PC-9 (cell line): ENCODE measurements around the gene ZNF512. TPM values are rescaled to one million over a fixed set of nuclear protein-coding genes. Genes with fewer than 3 reads are reported as not detected.
"Not testable (repeated sequence)": the region's sequence is repeated elsewhere in the genome, so short reads cannot be mapped to it uniquely, and the experiment has no call there.

Experiments used
- Bru-seq: library from RNA; stranded (reverse); fragments of 400-500 nt; gene quantifications from one replicate; lab custom pipeline; 2021; lab: Mats Ljungman, UMichigan
- BruChase-seq, 2 experiments: library from RNA; stranded (reverse); fragments of 400-500 nt; gene quantifications; one replicate each; lab custom pipeline; 2021; lab: Mats Ljungman, UMichigan
- BruUV-seq: library from RNA; stranded (reverse); fragments of 400-500 nt; replicated peaks from 2 replicates; lab custom pipeline; 2021; lab: Mats Ljungman, UMichigan
- CTCF ChIA-PET: fragments of 300-600 bp; sonication (Branson Sonifier 250); formaldehyde crosslinking; loops from one replicate; lab custom pipeline; 2022; ENCODE audit warnings: antibody characterized with exemption; lab: Charles Lee
- POLR2A ChIA-PET: fragments of 300-600 bp; sonication (Branson Sonifier 250); formaldehyde crosslinking; loops from one replicate; lab custom pipeline; 2022; ENCODE audit warnings: antibody characterized with exemption; ENCODE audit not compliant: unreplicated experiment; lab: Charles Lee
- DNase-seq, 2 experiments: peaks; one replicate each; pipeline versions ENCODE4 v3.0.0 to v3.0.0-alpha.2; 2015 to 2022; ENCODE audit warnings: mixed read lengths in 1 of 2
- H2AFZ ChIP-seq: fragments of 200-600 bp; sonication (generic); 2 replicates; pipeline ENCODE4 v1.8.1; 2017; ENCODE audit warnings: antibody characterized with exemption
- H3F3A ChIP-seq: fragments of 200-600 bp; sonication (generic); 2 replicates; pipeline ENCODE4 v1.8.1; 2017; ENCODE audit warnings: antibody characterized with exemption, mild to moderate bottlenecking, low read depth; ENCODE audit not compliant: insufficient read depth
- H3K27ac ChIP-seq: fragments of 200-600 bp; sonication (generic); 2 replicates; pipeline ENCODE4 v1.6.1; 2016; ENCODE audit warnings: mixed run types
- H3K27me3 ChIP-seq: fragments of 200-600 bp; sonication (generic); 2 replicates; pipeline ENCODE4 v1.6.1; 2016; ENCODE audit warnings: low read depth, mixed run types; ENCODE audit not compliant: insufficient read depth
- H3K36me3 ChIP-seq: fragments of 200-600 bp; sonication (generic); 2 replicates; pipeline ENCODE4 v1.6.1; 2016; ENCODE audit warnings: low read depth, mixed run types
- H3K4me1 ChIP-seq: fragments of 200-600 bp; sonication (generic); replicated peaks from 2 replicates; pipeline ENCODE4 v1.6.1; 2016; ENCODE audit warnings: mixed run types; ENCODE audit not compliant: insufficient read depth
- H3K4me2 ChIP-seq: fragments of 200-600 bp; sonication (generic); 2 replicates; pipeline ENCODE4 v1.6.1; 2017; ENCODE audit warnings: mixed run types
- H3K4me3 ChIP-seq: fragments of 200-600 bp; sonication (generic); 2 replicates; pipeline ENCODE4 v1.6.1; 2016; ENCODE audit warnings: mixed run types
- H3K79me2 ChIP-seq: fragments of 200-600 bp; sonication (generic); 2 replicates; pipeline ENCODE4 v1.6.1; 2017; ENCODE audit warnings: low read depth, mixed run types
- H3K9me2 ChIP-seq: fragments of 200-600 bp; sonication (generic); 2 replicates; pipeline ENCODE4 v1.8.1; 2017; ENCODE audit warnings: mild to moderate bottlenecking; ENCODE audit not compliant: insufficient read depth
- H3K9me3 ChIP-seq: fragments of 200-600 bp; sonication (generic); 2 replicates; pipeline ENCODE4 v1.8.1; 2016; ENCODE audit warnings: low read depth; ENCODE audit not compliant: insufficient read depth
- H4K20me1 ChIP-seq: fragments of 200-600 bp; sonication (generic); 2 replicates; pipeline ENCODE4 v1.8.1; 2017; ENCODE audit not compliant: insufficient read depth
- EZH2 ChIP-seq: fragments of 200-600 bp; sonication (generic); IDR thresholded peaks from 2 replicates; pipeline ENCODE4 v1.8.0; 2017; ENCODE audit warnings: antibody characterized with exemption, low read depth
- intact Hi-C: fragments of 100-400 bp; cut with micrococcal nuclease; formaldehyde crosslinking; loops from one replicate; pipeline ENCODE4 v1.10.0; 2022; ENCODE audit not compliant: unreplicated experiment
- long read RNA-seq: library from polyadenylated mRNA; stranded (forward); transcript quantifications from one replicate; pipeline ENCODE4 v2.0.0, GENCODE V29; 2022
- total RNA-seq: library from RNA; stranded (reverse); gene quantifications from 2 replicates; pipeline ENCODE4 v1.2.3, GENCODE V29; 2021
- TF ChIP-seq, protein P1 (sequence below): fragments of 200-600 bp; sonication (generic); conservative IDR thresholded peaks from 2 replicates; pipeline ENCODE4 v1.6.1; 2017; ENCODE audit warnings: mixed run types, antibody characterized with exemption, mild to moderate bottlenecking, moderate library complexity

The ZNF512 gene, protein sequence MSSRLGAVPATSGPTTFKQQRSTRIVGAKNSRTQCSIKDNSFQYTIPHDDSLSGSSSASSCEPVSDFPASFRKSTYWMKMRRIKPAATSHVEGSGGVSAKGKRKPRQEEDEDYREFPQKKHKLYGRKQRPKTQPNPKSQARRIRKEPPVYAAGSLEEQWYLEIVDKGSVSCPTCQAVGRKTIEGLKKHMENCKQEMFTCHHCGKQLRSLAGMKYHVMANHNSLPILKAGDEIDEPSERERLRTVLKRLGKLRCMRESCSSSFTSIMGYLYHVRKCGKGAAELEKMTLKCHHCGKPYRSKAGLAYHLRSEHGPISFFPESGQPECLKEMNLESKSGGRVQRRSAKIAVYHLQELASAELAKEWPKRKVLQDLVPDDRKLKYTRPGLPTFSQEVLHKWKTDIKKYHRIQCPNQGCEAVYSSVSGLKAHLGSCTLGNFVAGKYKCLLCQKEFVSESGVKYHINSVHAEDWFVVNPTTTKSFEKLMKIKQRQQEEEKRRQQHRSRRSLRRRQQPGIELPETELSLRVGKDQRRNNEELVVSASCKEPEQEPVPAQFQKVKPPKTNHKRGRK
- total RNA-seq (27.1 and 40.6 TPM in 2 replicates), Bru-seq, nascent RNA (percentile 91 among the genes with signal in this experiment), BruChase-seq, experiment 1, labeled RNA remaining after a 2-hour chase (percentile 98 among the genes with signal in this experiment), BruChase-seq, experiment 2, labeled RNA remaining after a 6-hour chase (percentile 96 among the genes with signal in this experiment)
- long read RNA-seq, transcript ZNF512-202 (14 exons, 3,417 nt): minor isoform, 7 of 50 reads
- long read RNA-seq, transcript ZNF512-208 (13 exons, 3,543 nt): major isoform, 15 of 50 reads
- long read RNA-seq, transcript ZNF512-201 (14 exons, 3,541 nt): minor isoform, 11 of 50 reads
- long read RNA-seq, partial matches to known transcripts: 3 of 50 reads
- long read RNA-seq, other reads (novel, unspliced or antisense): 14 of 50 reads

- no TSS peak for BruUV-seq
- H3K4me2 ChIP-seq: peak within 1 kb of the TSS; percentile 91
- no peaks in the 10 kb centered on the region for H3K9me2 ChIP-seq
- H3K36me3 ChIP-seq: 0 out of 2 replicates have a peak, but pooled peaks cover 7% of the 10 kb centered on the region
- peaks cover 14% of the 10 kb centered on the region for H3F3A ChIP-seq
- peak; percentile 79 to 80 for DNase-seq
- no peaks in the 10 kb centered on the region for H3K27me3 ChIP-seq
- H3K4me3 ChIP-seq: peak within 1 kb of the TSS; percentile 93
- TF ChIP-seq, protein P1, sequence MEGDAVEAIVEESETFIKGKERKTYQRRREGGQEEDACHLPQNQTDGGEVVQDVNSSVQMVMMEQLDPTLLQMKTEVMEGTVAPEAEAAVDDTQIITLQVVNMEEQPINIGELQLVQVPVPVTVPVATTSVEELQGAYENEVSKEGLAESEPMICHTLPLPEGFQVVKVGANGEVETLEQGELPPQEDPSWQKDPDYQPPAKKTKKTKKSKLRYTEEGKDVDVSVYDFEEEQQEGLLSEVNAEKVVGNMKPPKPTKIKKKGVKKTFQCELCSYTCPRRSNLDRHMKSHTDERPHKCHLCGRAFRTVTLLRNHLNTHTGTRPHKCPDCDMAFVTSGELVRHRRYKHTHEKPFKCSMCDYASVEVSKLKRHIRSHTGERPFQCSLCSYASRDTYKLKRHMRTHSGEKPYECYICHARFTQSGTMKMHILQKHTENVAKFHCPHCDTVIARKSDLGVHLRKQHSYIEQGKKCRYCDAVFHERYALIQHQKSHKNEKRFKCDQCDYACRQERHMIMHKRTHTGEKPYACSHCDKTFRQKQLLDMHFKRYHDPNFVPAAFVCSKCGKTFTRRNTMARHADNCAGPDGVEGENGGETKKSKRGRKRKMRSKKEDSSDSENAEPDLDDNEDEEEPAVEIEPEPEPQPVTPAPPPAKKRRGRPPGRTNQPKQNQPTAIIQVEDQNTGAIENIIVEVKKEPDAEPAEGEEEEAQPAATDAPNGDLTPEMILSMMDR: no peak; the same call in 1 of the 2 replicates
- TF ChIP-seq EZH2: no peak
- H4K20me1 ChIP-seq: peaks cover 10% of the 10 kb centered on the region; the same call in 1 of the 2 replicates
- ChIA-PET CTCF (no interaction called here), POLR2A (interaction anchor here (0.6 kb wide), 2 partner anchors 74 to 153 kb away, joined by 3 read pairs; no protein-coding TSS in a partner anchor)
- H3K79me2 ChIP-seq: peaks cover 48% of the 10 kb centered on the region
- peaks cover 20% of the 10 kb centered on the region for H3K4me1 ChIP-seq
- intact Hi-C loops: loop anchor here (5.0 kb wide), 1 partner anchor 91 kb away; no protein-coding TSS in a partner anchor
- peak within 1 kb of the TSS; percentile 92 for H2AFZ ChIP-seq
- H3K27ac ChIP-seq: peak within 1 kb of the TSS; percentile 58
- H3K9me3 ChIP-seq: peaks cover 22% of the 10 kb centered on the region
These were observed at the start of gene ZNF512 for GRCh38 chr2:27582695-27583389. Gene ZNF512, plus strand, starts transcription at chr2:27583042. Its CDS starts 71 bp downstream, at chr2:27583113.

DNA sequence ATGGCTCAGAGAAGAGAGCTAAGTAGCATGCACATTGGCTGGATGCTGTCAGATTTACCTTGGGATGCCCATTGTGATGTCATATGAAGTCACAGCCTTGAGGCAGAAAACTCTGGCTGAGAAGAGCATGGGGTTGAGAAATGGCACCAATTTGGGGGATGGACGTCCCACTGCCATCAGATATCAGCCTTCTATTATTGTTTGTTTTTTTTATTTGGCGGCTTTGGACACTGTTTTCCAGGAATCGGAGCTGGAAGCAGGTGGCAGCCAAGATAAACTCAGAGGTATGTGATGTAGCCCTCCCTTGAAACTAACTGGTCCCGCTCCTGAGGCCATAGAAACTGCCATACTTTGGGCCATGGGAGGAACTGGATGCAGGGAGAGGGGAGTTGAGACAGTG, 45.6 kb upstream of the ZNF512 start:
- Histone ChIP-seq H3K4me3 (no peak overlapping the region), H3K4me2 (no peak overlapping the region), H3K27ac (no peak overlapping the region), H3K36me3 (no peaks in the 10 kb centered on the region), H3K9me2 (no peaks in the 10 kb centered on the region), H2AFZ (no peak overlapping the region), H3K27me3 (no peaks in the 10 kb centered on the region), H3K79me2 (no peaks in the 10 kb centered on the region), H3K4me1 (no peaks in the 10 kb centered on the region), H3F3A (no peaks in the 10 kb centered on the region), H4K20me1 (no peaks in the 10 kb centered on the region), H3K9me3 (no peaks in the 10 kb centered on the region)
- intact Hi-C loops: no loop called here
- BruUV-seq: no TSS peak
- no peak for DNase-seq
- POLR2A ChIA-PET: no interaction called here
- no peak for TF ChIP-seq EZH2
- TF ChIP-seq, protein P1: no peak
- CTCF ChIA-PET: no interaction called here

DNA sequence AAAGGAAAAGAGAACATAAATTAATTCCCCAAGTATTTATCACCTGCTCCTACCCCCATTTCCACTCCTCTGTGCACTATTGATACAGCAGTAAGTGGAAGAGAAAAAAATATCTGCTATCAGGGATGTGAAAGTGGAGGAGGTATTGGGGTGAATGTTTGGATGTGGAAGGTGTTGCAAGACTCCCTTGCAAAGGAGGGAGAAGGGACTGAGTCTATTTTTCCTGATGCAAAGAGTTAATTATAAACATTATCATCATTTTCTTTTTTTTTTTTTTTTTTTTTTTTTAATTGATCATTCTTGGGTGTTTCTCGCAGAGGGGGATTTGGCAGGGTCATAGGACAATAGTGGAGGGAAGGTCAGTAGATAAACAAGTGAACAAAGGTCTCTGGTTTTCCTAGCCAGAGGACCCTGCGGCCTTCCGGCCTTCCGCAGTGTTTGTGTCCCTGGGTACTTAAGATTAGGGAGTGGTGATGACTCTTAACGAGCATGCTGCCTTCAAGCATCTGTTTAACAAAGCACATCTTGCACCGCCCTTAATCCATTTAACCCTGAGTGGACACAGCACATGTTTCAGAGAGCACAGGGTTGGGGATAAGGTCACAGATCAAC, 43.9 kb upstream of the ZNF512 start:
- H3F3A ChIP-seq, BruUV-seq, H3K4me2 ChIP-seq, H3K36me3 ChIP-seq, H2AFZ ChIP-seq, H4K20me1 ChIP-seq, H3K27me3 ChIP-seq, H3K27ac ChIP-seq, H3K4me1 ChIP-seq, H3K79me2 ChIP-seq, POLR2A ChIA-PET, intact Hi-C loops, CTCF ChIA-PET, H3K9me2 ChIP-seq, DNase-seq, H3K9me3 ChIP-seq, H3K4me3 ChIP-seq: not testable (repeated sequence)

DNA sequence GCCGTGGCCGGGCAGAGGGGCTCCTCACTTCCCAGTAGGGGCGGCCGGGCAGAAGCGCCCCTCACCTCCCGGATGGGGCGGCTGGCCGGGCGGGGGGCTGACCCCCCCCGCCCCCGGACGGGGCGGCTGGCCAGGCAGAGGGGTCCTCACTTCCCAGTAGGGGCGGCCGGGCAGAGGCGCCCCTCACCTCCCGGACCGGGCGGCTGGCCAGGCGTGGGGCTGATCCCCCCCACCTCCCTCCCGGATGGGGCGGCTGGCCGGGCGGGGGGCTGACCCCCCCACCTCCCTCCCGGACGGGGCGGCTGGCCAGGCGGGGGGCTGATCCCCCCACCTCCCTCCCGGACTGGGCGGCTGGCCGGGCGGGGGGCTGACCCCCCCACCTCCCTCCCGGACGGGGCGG, 43.2 kb upstream of the ZNF512 start:
- H2AFZ ChIP-seq, H4K20me1 ChIP-seq, CTCF ChIA-PET: not testable (repeated sequence)

More for the DNA sequence above, 43.2 kb upstream of the ZNF512 start:
- H3K27ac ChIP-seq, H3K4me2 ChIP-seq, DNase-seq, H3K79me2 ChIP-seq, H3K9me3 ChIP-seq, H3K4me3 ChIP-seq, POLR2A ChIA-PET, H3K4me1 ChIP-seq, H3K27me3 ChIP-seq, BruUV-seq, H3K36me3 ChIP-seq, intact Hi-C loops, H3F3A ChIP-seq, H3K9me2 ChIP-seq: not testable (repeated sequence)
